Measurements from ENCODE around the gene SEMA6B.

- TF ChIP-seq REST (IDR thresholded peaks at IDR 0.05; ENCODE audit: insufficient read depth in 1 of 2, low read depth in 2 of 2, low read length in 2 of 2) (no peak), SIN3A (IDR thresholded peaks at IDR 0.05; ENCODE audit: borderline replicate concordance, insufficient read depth, low read length) (no peak), POLR2AphosphoS5 (IDR thresholded peaks at IDR 0.05; ENCODE audit: low read depth, low read length) (no peak), TAF1 (IDR thresholded peaks at IDR 0.05; ENCODE audit: borderline replicate concordance, insufficient read depth, low read length) (no peak), FOXP2 (optimal IDR thresholded peaks at IDR 0.05; ENCODE audit: borderline replicate concordance, extremely low read depth, extremely low read length, insufficient read depth) (no peak)
These were observed 39.8 kb downstream of the SEMA6B start for GRCh38 chr19:4519521-4520277.
